MG63 (cell line): Measurements from ENCODE around the gene COG5. TPM values are rescaled to one million over a fixed set of nuclear protein-coding genes. Genes with fewer than 3 reads are reported as not detected.
"Not testable (repeated sequence)": the region's sequence is repeated elsewhere in the genome, so short reads cannot be mapped to it uniquely, and the experiment has no call there.

ENCODE experiments used
- DNase-seq: peaks from one replicate; pipeline ENCODE4 v3.0.0-alpha.2; 2020
- H3K27me3 ChIP-seq: fragments of 250-450 bp; sonication (Bioruptor Pico); 2 replicates; pipeline ENCODE4 v1.5.1; 2020; ENCODE audit warnings: mild to moderate bottlenecking, moderate library complexity
- H3K36me3 ChIP-seq: fragments of 250-450 bp; sonication (Bioruptor Pico); 2 replicates; pipeline ENCODE4 v1.5.1; 2020; ENCODE audit warnings: mild to moderate bottlenecking, moderate library complexity
- H3K4me3 ChIP-seq: fragments of 250-450 bp; sonication (Bioruptor Pico); 2 replicates; pipeline ENCODE4 v1.5.1; 2020; ENCODE audit warnings: mild to moderate bottlenecking, moderate library complexity
- H3K9me3 ChIP-seq: fragments of 250-450 bp; sonication (Bioruptor Pico); 2 replicates; pipeline ENCODE4 v1.5.1; 2020; ENCODE audit warnings: mild to moderate bottlenecking, moderate library complexity
- total RNA-seq: library from RNA; depleted of rRNA; stranded (reverse); fragments of >200 nt; shearing (Covaris generic); gene quantifications from 2 replicates; pipeline ENCODE4 v1.2.3, GENCODE V29; 2014; ENCODE audit warnings: low replicate concordance

COG5 gene
- total RNA-seq, 1 experiment from 2014 or later = 37.5 TPM

DNA sequence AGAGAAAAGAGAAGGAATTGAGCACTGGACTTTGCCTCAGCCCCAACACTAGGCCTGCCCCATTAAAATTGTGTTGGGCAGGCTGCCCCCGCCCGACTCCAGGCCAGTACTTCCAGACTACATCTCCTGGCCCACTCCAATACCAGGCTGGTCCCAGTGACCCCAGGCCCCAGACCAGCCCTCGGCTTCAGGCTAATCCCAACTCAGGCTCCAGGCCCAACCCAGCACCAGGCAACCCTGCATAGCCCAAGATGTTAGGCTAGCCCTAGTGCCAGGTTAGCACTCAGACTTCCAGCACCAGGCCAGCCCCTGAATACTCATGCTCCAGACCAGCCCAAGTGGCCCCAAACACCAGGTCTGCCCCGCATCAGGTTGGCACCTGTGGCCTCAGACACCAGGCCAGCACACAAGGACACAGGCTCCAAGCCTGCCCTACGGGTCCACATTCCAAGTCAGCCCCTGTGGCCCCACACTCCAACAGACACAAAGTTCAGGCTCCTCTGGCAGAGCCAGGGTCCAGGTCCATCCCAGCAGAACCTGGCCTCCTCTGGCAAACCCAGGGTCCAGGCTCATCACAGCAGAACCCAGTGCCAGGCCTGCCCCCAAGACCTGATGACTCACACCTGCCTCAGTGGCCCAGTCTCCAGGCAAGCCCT is 20.3 kb downstream of the COG5 start:
- H3K27me3 ChIP-seq = no peaks in the 10 kb centered on the region
- no peak for DNase-seq
- peaks cover 3% of the 10 kb centered on the region; the same call in 1 of the 2 replicates for H3K9me3 ChIP-seq
- H3K36me3 ChIP-seq = peaks cover 5% of the 10 kb centered on the region; the same call in 1 of the 2 replicates
- no peak overlapping the region for H3K4me3 ChIP-seq

DNA sequence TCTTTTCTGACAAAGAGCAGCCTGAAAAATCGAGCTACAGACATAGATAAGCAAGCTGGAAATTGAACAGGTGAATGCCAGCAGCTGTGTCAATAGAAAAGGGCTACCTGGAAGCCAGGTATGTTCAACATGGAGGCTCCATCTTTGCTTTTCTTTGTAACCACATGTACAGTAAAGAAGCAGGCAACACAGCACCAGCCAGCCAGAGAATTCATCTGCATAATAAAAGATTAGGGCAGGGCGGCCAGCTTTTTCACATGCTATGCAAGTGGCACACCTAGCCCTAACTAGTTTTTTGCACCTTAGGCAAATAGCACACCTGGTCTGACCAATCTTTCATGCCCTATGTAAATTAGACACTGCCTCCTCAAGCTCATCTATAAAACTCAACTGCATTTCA is 25.7 kb downstream of the COG5 start:
- DNase-seq = no peak
- no peaks in the 10 kb centered on the region for H3K36me3 ChIP-seq

DNA sequence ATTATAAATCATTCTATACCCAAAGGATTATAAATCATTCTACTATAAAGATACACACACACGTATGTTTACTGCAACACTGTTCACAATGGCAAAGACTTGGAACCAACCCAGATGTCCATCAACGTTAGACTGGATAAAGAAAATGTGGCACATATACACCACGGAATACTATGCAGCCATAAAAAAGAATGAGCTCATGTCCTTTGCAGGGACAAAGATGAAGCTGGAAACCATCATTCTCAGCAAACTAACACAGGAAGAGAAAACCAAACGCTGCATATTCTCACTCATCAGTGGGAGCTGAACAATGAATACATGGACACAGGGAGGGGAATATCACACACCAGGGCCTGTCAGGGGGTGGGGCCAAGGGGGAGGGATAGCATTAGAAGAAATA is 26.5 kb downstream of the COG5 start:
- not testable (repeated sequence) for H3K9me3 ChIP-seq, DNase-seq, H3K4me3 ChIP-seq, H3K36me3 ChIP-seq, H3K27me3 ChIP-seq

More for the DNA sequence above, 25.7 kb downstream of the COG5 start:
- H3K9me3 ChIP-seq = no peaks in the 10 kb centered on the region
- H3K4me3 ChIP-seq = no peak overlapping the region
- H3K27me3 ChIP-seq = no peaks in the 10 kb centered on the region

DNA sequence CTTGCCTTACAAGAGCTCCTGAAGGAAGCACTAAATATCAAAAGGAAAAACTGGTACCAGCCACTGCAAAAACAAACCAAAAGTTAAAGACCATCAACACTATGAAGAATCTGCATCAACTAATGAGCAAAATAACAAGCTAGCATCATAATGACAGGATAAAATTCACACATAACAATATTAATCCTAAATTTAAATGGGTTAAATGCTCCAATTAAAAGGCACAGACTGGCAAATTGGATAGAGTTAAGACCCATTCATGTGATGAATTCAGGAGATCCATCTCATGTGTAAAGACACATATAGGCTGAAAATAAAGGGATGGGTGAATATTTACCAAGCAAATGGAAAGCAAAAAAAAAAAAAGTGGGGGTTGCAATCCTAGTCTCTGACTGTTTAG is 29.6 kb downstream of the COG5 start:
- H3K4me3 ChIP-seq = no peak overlapping the region
- no peaks in the 10 kb centered on the region; the same call in 1 of the 2 replicates for H3K36me3 ChIP-seq
- H3K9me3 ChIP-seq = no peaks in the 10 kb centered on the region
- H3K27me3 ChIP-seq = no peaks in the 10 kb centered on the region
- no peak for DNase-seq

DNA sequence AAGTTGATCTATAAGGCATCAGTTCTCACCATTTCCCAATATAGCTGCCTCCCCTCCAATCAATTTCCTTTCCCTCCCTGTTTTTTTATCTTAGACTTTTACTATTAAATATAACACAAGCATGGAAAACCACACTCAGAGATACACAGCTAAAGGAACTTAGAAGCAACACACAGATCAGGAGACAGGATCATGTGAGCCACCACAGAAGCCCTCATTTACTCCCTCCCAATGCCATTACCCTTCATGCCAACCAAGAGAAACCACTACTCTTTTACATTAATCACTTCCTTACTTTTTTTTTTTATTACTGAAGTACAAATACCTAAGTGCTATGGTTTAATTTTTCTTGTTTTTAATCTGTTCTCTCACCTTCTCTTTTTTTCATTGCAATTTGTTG is 33.0 kb downstream of the COG5 start:
- Histone ChIP-seq H3K9me3 (no peaks in the 10 kb centered on the region), H3K27me3 (no peaks in the 10 kb centered on the region), H3K36me3 (no peaks in the 10 kb centered on the region; the same call in 1 of the 2 replicates), H3K4me3 (no peak overlapping the region)
- no peak for DNase-seq

DNA sequence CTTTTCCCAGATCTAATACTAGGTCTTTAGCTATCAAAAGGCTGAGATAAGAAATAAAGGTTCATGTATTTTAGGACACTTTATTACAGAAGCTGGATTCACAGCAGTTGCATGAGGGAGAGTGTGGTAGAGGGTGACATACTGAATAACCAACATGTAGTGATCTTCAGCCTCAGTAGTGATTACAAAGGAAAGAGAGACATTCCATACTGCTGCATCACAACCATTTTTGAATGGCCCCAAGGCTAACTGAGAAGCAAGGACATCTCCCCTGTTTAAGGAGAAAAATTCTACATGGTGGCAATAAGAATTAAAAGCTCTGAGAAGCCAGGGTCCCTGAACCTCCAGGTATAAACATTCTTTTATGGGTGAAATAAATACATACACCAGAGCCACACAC is 35.3 kb downstream of the COG5 start:
- Histone ChIP-seq H3K9me3 (no peaks in the 10 kb centered on the region), H3K27me3 (no peaks in the 10 kb centered on the region), H3K36me3 (no peaks in the 10 kb centered on the region; the same call in 1 of the 2 replicates), H3K4me3 (no peak overlapping the region)
- DNase-seq = no peak

DNA sequence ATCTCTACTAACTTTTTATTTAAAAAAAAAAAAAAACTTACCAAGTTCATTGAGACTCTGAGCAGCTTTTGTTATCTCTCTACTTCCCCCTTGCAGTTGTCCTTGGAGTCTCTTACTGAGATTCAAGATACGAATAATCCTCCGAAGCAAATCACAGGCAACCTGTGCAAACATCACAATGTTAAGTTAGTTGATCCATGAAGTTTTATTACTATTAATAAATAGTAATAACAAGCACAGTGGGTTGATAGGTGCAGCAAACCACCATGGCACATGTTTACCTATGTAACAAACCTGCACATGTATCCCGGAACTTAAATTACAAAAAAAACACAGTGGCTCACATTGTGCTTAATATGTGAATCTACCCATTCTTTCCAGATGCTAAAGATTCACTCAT is 36.5 kb downstream of the COG5 start:
- Histone ChIP-seq H3K4me3 (no peak overlapping the region), H3K9me3 (no peaks in the 10 kb centered on the region), H3K27me3 (no peaks in the 10 kb centered on the region), H3K36me3 (no peaks in the 10 kb centered on the region; the same call in 1 of the 2 replicates)
- DNase-seq = no peak

DNA sequence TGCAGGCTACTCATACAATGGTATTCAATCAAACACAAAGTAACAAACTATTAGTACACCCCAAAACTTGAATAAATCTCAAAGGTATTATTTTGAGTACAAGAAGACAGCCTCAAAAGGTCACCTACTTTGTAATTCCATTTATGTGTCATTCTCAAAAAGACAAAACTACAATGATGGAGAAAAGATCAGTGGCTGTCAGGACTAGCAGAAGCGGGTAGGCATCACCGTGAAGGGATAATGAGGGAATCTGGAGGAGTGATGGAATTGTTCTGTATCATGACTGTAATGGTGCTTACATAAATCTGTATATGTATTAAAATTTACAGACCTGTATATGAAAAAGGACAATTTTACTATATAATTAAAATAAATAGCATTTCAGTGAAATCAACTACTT is 37.0 kb downstream of the COG5 start:
- Histone ChIP-seq H3K36me3 (no peaks in the 10 kb centered on the region; the same call in 1 of the 2 replicates), H3K9me3 (no peaks in the 10 kb centered on the region), H3K4me3 (no peak overlapping the region), H3K27me3 (no peaks in the 10 kb centered on the region)
- DNase-seq = no peak

DNA sequence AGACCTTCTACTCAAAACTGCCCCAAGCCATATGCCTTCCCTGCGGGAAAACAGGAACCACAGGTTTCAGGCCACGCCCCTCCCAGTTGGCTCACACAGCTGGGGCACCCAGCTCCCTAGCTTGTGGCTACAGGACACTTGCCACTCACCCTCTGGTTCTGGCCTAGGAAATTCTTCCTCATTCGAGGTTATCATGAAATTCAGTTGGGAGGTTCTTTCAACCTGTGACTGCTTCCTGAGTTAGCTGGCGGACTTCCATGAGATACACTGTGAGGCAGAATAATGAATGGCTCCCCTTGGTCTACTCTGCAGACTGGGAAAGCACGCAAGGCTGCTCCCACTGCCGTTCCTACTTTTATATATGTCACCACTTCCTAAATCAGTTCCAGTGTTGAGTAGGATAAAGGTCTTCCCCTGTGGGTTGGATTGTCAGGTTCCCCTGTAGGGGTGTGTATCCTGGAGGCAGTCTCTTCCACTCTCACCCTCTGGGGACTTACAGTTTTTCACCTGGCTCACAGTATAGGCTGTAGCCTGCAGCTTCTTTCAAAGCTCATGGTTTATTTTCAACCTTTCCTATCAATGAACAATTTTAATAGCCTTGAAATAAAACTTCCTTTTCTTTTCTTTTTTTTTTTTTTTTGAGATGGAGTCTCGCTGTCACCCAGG is 56.9 kb downstream of the COG5 start:
- Histone ChIP-seq H3K9me3 (no peaks in the 10 kb centered on the region), H3K4me3 (no peak overlapping the region), H3K27me3 (no peaks in the 10 kb centered on the region), H3K36me3 (no peaks in the 10 kb centered on the region)
- no peak for DNase-seq

DNA sequence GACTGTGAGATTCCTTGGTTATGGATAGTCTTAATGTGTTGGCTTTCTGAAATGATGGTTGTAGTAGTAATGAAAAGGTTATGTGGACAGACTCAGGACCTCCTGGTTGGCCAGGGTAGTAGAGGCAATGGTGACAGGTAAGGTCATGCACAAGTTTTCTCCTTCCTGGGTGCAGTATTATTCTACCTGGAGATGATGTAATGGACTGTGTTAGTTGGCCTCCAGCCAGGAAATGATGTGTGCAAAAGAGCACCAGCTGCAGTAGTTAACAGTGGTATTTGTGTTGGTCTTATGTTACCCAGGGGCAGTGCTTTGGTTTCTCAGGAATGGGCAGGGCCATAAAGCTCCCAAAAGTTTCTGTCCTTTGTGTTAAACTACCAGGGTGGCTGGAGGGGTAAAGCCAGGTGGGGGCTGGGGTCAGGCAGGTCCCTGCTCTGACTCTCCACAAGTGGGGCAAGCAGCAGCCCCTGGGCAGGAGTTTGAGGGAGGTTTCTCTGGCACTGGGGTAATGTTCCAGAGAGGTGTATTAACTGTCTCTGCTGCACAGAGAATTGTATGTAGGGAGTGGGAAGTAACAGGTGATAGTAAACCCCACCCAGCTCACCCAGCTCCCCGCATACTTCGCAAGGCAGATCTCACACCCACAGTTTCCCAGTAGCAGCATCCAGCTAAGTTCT is 57.6 kb downstream of the COG5 start:
- Histone ChIP-seq H3K27me3 (no peaks in the 10 kb centered on the region), H3K9me3 (no peaks in the 10 kb centered on the region), H3K36me3 (no peaks in the 10 kb centered on the region), H3K4me3 (no peak overlapping the region)
- DNase-seq = no peak

DNA sequence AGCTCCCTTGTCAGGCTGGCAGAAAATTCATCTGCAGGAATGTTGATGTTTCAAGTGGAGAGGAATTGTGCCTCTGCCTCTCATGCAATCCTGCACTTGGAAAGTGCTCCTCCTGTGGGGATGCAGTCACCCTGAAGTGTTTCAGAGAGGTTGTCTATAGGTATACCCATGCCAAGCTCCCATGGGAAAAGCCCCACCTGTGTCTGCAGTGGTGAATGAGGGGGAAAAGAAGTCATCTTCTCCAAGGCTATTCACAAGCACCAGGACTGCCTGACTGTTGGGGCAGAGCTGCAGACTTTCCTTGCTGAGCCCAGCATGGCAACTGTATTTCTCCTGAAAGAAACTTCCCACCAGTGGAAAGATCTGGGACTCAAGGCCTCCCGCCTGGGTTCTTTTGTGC is 58.4 kb downstream of the COG5 start:
- no peak overlapping the region for H3K4me3 ChIP-seq
- no peaks in the 10 kb centered on the region for H3K9me3 ChIP-seq
- DNase-seq = no peak
- no peaks in the 10 kb centered on the region for H3K27me3 ChIP-seq
- no peaks in the 10 kb centered on the region for H3K36me3 ChIP-seq

DNA sequence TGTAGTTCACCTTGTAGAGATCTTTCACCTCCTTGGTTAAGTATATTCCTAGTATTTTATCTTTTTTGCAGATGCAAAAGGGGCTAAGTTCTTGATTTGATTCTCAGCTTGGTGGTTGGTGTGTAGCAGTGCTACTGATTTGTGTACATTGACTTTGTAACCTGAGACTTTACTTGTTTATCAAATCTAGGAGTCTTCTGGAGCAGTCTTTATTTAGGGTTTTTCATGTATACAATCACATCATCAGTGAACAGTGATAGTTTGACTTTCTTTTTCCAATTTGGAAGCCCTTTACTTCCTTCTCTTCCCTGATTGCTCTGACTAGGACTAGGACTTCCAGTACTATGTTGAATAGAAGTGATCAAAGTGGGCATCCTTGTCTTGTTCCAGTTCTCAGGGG is 60.0 kb downstream of the COG5 start:
- H3K4me3 ChIP-seq = no peak overlapping the region
- DNase-seq = no peak
- no peaks in the 10 kb centered on the region for H3K36me3 ChIP-seq
- no peaks in the 10 kb centered on the region for H3K27me3 ChIP-seq
- H3K9me3 ChIP-seq = no peaks in the 10 kb centered on the region

DNA sequence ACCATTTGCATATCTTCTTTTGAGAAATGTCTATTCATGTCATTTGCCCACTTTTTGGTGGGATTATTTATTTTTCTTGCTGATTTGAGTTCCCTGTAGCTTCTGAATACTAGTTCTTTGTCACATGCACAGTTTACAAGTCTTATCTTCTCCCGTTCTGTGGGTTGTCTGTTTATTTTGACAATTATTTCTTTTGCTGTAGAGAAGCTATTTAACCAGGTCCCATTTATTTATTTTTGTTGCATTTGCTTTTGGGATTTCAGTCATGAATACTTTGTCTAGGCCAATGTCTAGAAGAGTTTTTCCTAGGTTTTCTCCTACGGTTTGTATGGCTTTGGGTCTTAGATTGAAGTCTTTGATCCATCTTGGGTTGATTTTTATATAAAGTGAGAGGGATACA is 60.9 kb downstream of the COG5 start:
- Histone ChIP-seq H3K36me3 (no peaks in the 10 kb centered on the region), H3K9me3 (no peaks in the 10 kb centered on the region), H3K27me3 (no peaks in the 10 kb centered on the region), H3K4me3 (no peak overlapping the region)
- DNase-seq = no peak

DNA sequence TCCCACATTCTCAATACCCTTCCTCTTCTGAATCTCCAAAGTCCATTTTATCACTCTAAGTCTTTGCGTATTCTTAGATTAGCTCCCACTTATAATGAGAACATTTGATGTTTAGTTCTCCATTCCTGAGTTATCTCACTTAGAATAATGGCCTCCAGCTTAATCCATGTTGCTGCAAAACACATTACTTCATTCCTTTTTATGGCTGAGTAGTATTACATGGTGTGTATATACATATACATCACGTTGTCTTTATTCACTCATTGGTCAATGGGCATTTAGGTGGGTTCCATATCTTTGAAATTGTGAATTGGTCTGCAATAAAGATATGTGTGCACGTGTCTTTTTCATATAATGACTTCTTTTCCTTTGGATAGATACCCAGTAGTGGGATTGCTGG is 61.6 kb downstream of the COG5 start:
- no peaks in the 10 kb centered on the region for H3K36me3 ChIP-seq
- no peaks in the 10 kb centered on the region for H3K9me3 ChIP-seq
- no peak overlapping the region for H3K4me3 ChIP-seq
- H3K27me3 ChIP-seq = no peaks in the 10 kb centered on the region
- no peak for DNase-seq

DNA sequence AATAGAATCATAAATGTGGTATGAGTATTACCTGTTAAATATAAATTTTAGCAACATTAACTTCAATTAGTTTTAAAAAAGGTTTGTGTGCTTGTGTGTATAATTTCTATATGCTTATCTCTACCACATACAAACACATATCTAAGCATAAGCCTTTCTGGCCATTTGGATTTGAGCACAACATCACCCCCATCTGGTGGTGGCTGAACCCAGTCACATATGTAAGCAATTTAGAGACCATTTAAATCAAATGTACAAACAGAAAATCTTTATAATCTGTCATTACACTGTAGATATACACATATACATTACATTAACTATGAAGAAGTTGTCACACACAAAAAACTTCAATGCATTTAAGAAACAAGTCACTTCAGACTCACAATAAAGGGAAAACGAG is 62.1 kb downstream of the COG5 start:
- no peak for DNase-seq
- H3K4me3 ChIP-seq = no peak overlapping the region
- H3K9me3 ChIP-seq = no peaks in the 10 kb centered on the region
- no peaks in the 10 kb centered on the region for H3K27me3 ChIP-seq
- H3K36me3 ChIP-seq = no peaks in the 10 kb centered on the region

DNA sequence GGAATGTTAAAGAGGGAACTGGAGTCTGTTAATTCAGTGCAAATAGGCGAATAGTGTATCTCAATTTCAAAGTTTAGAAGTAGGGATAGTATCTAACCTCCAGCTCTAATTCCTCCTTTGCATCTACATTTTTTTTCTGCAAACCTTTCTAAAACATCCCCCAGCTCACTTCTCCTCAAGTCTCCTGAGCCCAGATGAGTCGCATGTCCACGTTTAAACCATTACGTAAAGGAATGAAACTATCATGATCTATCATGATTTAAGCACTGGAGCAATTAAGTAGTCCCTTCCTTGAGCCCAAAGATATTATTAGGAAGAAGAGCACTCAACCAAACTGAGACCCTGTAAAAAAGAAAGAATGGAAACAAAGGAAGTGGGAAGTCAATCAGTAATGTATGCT is 64.0 kb downstream of the COG5 start:
- H3K4me3 ChIP-seq = no peak overlapping the region
- H3K9me3 ChIP-seq = no peaks in the 10 kb centered on the region
- no peaks in the 10 kb centered on the region for H3K27me3 ChIP-seq
- no peaks in the 10 kb centered on the region for H3K36me3 ChIP-seq
- DNase-seq = no peak

DNA sequence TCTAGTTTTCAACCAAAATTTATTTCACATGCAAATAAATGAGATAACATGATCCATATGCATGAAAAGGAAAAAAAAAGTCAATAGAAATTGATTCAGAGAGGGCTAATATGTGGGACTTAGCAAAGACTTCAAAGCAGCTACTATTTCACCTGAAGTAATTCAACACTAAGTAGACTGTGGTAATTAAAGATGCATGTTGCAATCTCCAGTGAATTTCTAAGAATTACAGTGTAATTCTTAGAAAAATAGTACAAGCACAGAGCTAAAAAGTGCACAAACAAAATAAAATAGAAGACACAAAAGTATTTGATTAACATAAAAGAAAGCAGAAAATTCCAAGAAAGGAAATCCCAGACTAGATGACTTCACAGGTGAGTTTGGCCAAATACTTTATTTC is 68.2 kb downstream of the COG5 start:
- DNase-seq = no peak
- no peaks in the 10 kb centered on the region for H3K9me3 ChIP-seq
- no peaks in the 10 kb centered on the region for H3K27me3 ChIP-seq
- no peaks in the 10 kb centered on the region for H3K36me3 ChIP-seq
- no peak overlapping the region for H3K4me3 ChIP-seq

DNA sequence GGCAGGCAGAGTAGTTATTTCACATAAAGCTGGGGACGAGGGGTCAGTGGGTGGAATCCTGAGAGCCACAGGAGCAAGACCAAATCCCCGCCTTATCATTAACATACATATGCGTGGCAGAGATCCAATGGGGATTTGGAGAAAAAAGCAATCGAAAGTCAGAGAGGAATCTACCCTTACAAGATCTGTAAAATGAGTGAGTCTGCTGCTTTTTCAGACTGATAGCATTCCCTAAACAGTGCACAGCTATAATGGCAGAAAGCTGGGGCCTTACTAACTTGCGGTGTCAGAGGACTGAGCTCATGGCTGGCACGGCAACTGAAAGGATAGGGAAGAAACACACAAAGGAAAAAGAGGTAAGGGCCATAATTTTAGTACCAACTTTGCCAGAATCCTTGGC is 68.8 kb downstream of the COG5 start:
- DNase-seq = no peak
- no peaks in the 10 kb centered on the region for H3K27me3 ChIP-seq
- no peaks in the 10 kb centered on the region for H3K9me3 ChIP-seq
- H3K4me3 ChIP-seq = no peak overlapping the region
- no peaks in the 10 kb centered on the region for H3K36me3 ChIP-seq
